GM12892 (cell line): ENCODE measurements around the gene AMER3.

Experiments used
- POLR2A ChIP-seq: IDR thresholded peaks from 2 replicates; pipeline ENCODE4 v1.6.1; 2011; ENCODE audit warnings: low read depth, low read length, control low read depth
- POLR2AphosphoS5 ChIP-seq: IDR thresholded peaks from 2 replicates; pipeline ENCODE4 v1.6.1; 2011; ENCODE audit warnings: low read depth, low read length, control low read depth

- TF ChIP-seq POLR2A (no peak), POLR2AphosphoS5 (no peak)
Measured at GRCh38 chr2:130791617-130791939, 36.2 kb downstream of the AMER3 start.
